Muscle layer of duodenum (tissue), 2 donors: ENCODE measurements around the gene DENND4C.
"Not testable (repeated sequence)": the region's sequence is repeated elsewhere in the genome, so short reads cannot be mapped to it uniquely, and the experiment has no call there.

Experiments used
- H3K27ac ChIP-seq: one replicate; pipeline ENCODE4 v1.7.0; 2013; ENCODE audit warnings: mild to moderate bottlenecking, low read length
- H3K27me3 ChIP-seq: one replicate; pipeline ENCODE4 v1.7.0; 2013; ENCODE audit warnings: low read depth, mild to moderate bottlenecking, control low read depth, low read length
- H3K36me3 ChIP-seq, 2 donors: one replicate each; pipeline ENCODE4 v1.7.0; 2013; ENCODE audit warnings: low read length in 2 of 2, control low read depth in 1 of 2, mild to moderate bottlenecking in 1 of 2; ENCODE audit not compliant: insufficient read depth in 2 of 2, control insufficient read depth in 1 of 2
- H3K4me1 ChIP-seq, 2 donors: one replicate each; pipeline ENCODE4 v1.7.0; 2013; ENCODE audit warnings: low read length in 2 of 2, mild to moderate bottlenecking in 2 of 2, control low read depth in 1 of 2, moderate library complexity in 1 of 2; ENCODE audit not compliant: insufficient read depth in 2 of 2, control insufficient read depth in 1 of 2
- H3K4me3 ChIP-seq, 2 donors: one replicate each; pipeline ENCODE4 v1.7.0; 2013; ENCODE audit warnings: low read length in 2 of 2, low read depth in 1 of 2, mild to moderate bottlenecking in 1 of 2
- H3K9me3 ChIP-seq, 2 donors: one replicate each; pipeline ENCODE4 v1.7.0; 2013; ENCODE audit warnings: low read length in 2 of 2, control low read depth in 1 of 2, mild to moderate bottlenecking in 1 of 2; ENCODE audit not compliant: control insufficient read depth in 1 of 2
- donor health status: healthy.

DENND4C gene

DNA sequence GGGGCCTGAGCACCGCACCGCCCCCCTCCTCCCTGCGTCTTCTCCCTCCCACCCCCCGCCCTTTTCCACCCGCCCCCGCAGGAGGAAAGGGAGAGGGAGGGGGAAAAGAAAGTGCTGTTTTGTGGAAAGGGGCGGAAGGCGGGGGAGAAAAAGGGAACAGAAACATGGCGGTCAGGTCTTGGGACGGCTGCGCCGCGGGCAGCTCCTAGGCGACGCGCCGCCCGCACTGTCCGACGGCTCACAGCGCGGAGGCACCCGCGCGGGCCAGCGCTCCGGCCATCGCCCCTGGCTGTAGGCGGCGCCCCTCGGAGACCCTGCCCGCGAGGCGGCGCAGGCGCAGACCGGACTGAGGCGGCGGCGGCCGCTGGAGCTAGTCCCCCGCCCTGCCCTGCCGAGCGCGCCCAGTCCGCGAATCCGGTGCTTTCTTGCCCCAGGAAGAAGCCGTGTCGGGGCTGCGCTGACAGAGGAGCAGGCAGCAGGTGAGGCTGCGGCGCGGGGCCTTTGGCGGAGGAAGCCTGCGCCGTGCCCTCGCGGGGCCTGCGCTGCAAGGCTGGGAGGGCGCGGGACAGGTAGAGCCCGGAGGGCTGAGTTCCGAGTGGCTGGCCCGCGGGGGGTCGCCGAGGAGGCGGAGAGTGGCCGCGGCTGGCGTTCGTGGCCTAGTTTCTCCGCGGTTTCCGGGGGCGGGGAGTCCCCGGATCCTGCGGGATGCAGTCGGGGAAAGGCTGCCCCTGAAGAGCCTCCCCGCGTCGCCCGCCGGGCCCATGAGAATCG lies at the start of gene DENND4C:
TSS of gene DENND4C (plus strand) at position 339 of the 771 bp plus-strand sequence. CDS start 45,482 bp downstream, outside the sequence.
- peaks cover 16 to 21% of the 10 kb centered on the region in 2 donors for H3K4me1 ChIP-seq
- H3K4me3 ChIP-seq, result peak within 1 kb of the TSS; percentile 97 to 98
- H3K27ac ChIP-seq, result peak within 1 kb of the TSS; percentile 96
- H3K27me3 ChIP-seq, result no peaks in the 10 kb centered on the region
- no peaks in the 10 kb centered on the region for H3K36me3 ChIP-seq
- no peaks in the 10 kb centered on the region for H3K9me3 ChIP-seq

DNA sequence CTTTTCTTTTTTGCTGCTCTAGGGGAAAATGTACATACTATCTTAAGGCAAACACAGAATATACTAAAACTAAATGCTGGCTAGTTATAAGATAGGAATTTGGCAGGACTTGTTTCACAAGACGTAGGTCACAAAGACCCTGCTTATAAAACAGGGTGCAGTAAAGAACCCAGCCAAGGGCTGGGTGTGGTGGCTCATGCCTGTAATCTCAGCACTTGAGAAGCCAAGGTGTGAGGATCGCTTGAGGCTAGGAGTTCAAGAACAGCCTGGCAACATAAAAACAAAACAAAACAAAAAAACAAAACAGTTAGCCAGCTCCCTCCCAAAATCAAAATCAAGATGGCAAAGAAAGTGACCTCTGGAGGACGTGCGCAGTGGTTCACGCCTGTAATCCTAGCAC lies 49.5 kb upstream of the DENND4C start:
- no peaks in the 10 kb centered on the region for H3K27me3 ChIP-seq
- no peak overlapping the region for H3K4me3 ChIP-seq
- H3K27ac ChIP-seq, result no peak overlapping the region
- no peaks in the 10 kb centered on the region for H3K9me3 ChIP-seq
- peaks cover 0 to 20% of the 10 kb centered on the region in 2 donors for H3K4me1 ChIP-seq
- H3K36me3 ChIP-seq, result no peaks in the 10 kb centered on the region

DNA sequence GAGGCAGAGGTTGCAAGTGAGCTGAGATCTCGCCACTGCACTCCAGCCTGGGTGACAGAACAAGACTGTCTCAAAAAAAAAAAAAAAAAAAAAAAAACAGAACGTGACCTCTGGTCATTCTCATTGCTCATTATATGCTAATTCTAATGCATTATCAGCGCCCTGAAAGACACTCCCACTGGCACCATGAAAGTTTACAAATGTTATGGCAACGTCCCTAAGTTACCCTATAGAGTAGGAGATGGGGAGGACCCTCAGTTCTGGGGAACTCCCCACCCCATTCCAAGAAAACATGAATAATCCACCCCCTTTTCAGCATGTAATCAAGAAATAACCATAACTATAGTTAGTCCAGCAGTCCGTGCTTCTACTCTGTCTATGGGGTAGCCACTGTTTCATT lies 48.9 kb upstream of the DENND4C start:
- H3K36me3 ChIP-seq, result no peaks in the 10 kb centered on the region
- no peaks in the 10 kb centered on the region for H3K27me3 ChIP-seq
- no peak overlapping the region for H3K27ac ChIP-seq
- peaks cover 0 to 20% of the 10 kb centered on the region in 2 donors for H3K4me1 ChIP-seq
- no peak overlapping the region for H3K4me3 ChIP-seq
- no peaks in the 10 kb centered on the region for H3K9me3 ChIP-seq

DNA sequence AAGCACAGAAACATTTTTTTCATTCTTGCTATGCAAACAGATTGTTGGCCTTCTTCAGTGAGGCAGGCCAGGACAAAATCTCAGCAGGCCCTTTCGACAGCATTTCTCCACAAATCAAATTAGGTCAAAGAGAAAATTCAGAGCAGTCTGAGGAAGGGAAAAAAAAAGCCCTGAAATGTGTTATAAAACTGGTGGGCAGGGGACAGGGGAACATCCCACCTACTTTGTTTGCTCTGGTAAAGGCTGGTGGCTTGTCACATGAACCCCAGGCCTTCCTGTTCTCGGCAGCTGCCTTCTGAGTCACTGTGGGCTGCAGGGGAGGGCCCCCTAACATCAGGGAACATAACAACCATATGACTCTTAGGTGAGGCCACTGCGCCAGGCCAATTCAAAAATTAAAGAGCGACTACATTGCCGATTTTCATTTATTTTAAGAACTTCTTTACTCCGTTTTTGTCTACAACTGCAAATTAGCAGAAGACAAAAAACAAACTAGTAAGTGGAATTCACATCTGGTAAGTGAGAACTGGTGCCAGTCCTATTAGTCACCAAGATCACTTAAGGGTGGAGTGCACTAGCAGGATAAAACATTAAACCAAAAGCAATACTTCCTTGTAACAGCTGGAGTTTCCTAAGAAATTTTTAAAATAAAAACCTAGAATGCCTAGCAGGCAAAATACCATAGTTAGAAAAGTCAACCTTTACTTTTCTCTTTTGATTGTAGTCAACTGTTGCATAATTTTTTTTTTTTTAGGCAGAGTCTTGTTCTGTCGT lies 46.2 kb upstream of the DENND4C start:
- H3K4me3 ChIP-seq, result no peak overlapping the region
- H3K4me1 ChIP-seq, result peaks cover 0 to 20% of the 10 kb centered on the region in 2 donors
- peak overlapping the region; percentile 82 for H3K27ac ChIP-seq
- H3K9me3 ChIP-seq, result no peaks in the 10 kb centered on the region
- H3K36me3 ChIP-seq, result no peaks in the 10 kb centered on the region
- no peaks in the 10 kb centered on the region for H3K27me3 ChIP-seq

DNA sequence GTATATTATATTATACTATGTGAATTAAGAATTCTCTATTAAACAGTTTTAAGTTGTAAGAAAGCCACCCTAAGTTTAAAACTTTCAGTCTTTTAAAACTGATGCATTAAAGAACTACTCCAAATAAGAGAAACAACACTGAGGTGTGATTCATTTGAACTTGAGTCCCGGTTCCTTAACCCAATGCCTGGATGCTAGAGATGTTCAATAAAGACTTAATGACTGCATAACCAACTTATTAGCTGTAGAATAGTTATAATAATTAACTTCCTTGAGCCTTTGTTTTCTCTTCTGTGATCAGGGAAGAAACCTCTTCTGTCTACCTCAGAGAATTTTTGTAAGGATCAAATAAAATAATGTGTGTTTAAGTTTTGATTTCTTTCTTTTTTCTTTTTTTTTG lies 45.3 kb upstream of the DENND4C start:
- Histone ChIP-seq H3K36me3 (no peaks in the 10 kb centered on the region), H3K27me3 (no peaks in the 10 kb centered on the region), H3K27ac (peak overlapping the region; percentile 82), H3K4me3 (no peak overlapping the region), H3K9me3 (no peaks in the 10 kb centered on the region), H3K4me1 (peaks cover 0 to 20% of the 10 kb centered on the region in 2 donors)

GRCh38 chr9:19186232-19186631 lies 44.3 kb upstream of the DENND4C start:
- Histone ChIP-seq H3K36me3 (no peaks in the 10 kb centered on the region), H3K4me3 (no peak overlapping the region), H3K27me3 (no peaks in the 10 kb centered on the region), H3K9me3 (no peaks in the 10 kb centered on the region), H3K4me1 (peaks cover 0 to 20% of the 10 kb centered on the region in 2 donors), H3K27ac (no peak overlapping the region)

- Histone ChIP-seq H3K9me3 (no peaks in the 10 kb centered on the region), H3K4me1 (peaks cover 0 to 14% of the 10 kb centered on the region in 2 donors), H3K4me3 (no peak overlapping the region), H3K27ac (no peak overlapping the region), H3K36me3 (no peaks in the 10 kb centered on the region), H3K27me3 (no peaks in the 10 kb centered on the region)
Observed at GRCh38 chr9:19188771-19189170, 41.7 kb upstream of the DENND4C start.

DNA sequence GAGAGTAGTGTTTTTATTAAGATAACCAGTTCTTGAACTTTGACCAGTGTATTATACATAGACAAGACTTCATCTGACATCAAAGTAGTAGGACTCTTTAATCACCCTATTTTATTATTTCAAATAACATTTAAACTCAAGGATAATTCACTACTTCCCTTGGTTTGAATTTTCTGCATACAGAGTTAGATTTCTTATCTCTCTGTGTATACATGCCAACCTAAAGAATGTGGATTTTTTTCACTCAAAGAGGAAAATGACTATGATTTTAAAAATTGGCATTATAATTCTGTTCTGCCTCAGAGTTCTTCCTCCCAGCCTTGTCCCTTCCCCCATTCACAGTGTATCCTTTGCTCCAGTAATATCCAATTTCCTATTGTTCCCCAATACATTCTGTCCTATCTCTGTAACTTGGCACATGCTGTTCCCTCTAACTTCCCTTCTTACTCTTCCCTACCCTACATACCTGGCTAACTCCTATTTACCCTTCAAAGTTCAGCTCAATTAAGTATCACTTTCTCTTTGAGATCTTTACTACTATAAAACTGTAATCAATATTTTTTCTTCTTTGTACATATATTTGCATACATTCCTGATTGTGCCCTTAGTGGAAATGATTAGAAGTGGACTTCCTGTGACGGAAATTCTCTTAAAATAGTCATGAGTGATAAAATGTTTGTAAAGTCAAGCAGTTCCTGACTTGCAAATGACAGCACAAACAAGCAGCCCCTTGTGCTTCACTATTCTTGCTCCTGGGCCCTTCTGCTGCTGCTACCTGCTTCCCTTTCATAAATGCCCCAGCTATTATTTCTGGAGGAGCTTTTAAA lies 38.1 kb upstream of the DENND4C start:
- no peaks in the 10 kb centered on the region for H3K36me3 ChIP-seq
- H3K27ac ChIP-seq, result no peak overlapping the region
- no peak overlapping the region for H3K4me3 ChIP-seq
- no peaks in the 10 kb centered on the region for H3K4me1 ChIP-seq
- no peaks in the 10 kb centered on the region for H3K9me3 ChIP-seq
- H3K27me3 ChIP-seq, result no peaks in the 10 kb centered on the region

DNA sequence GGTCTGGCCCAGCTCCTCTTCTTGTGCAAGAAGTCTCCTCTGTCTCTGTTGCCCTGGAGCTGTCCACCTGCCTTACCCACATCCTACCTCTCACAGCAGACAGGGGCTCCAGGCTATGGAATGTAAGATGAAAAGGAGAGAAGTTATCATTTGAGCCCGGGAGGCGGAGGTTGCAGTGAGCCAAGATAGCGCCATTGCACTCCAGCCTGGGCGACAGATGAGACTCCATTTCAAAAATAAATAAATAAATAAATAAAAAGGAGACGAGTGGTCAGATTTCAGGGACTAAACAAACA lies 37.5 kb upstream of the DENND4C start:
- Histone ChIP-seq H3K4me1 (no peaks in the 10 kb centered on the region), H3K36me3 (no peaks in the 10 kb centered on the region), H3K4me3 (no peak overlapping the region), H3K27ac (no peak overlapping the region), H3K27me3 (no peaks in the 10 kb centered on the region), H3K9me3 (no peaks in the 10 kb centered on the region)

DNA sequence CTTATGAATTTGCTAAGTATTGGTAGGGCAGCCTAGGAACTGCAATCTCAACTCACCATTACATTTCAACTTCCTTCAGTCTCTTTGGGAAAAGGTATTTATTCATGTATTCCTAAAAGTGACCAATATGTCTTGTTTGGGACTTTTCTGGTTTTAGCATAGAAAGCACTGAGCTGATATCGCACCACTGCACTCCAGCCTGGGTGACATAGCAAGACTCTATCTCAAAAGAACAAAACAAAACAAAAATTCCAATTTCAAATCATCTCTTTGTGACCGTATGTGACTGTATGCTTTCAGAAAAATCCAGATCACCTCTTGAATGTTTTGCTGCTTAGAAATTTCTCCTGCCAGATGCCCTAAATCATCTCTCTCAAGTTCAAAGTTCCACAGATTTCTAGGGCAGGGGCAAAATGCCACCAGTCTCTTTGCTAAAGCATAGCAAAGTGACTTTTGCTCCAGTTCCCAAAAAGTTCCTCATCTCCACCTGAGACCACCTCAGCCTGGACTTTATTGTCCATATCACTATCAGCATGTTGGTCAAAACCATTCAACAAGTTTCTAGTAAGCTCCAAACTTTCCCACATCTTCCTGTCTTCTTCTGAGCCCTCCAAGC lies 37.0 kb upstream of the DENND4C start:
- not testable (repeated sequence) for H3K27me3 ChIP-seq, H3K9me3 ChIP-seq, H3K4me3 ChIP-seq, H3K4me1 ChIP-seq, H3K27ac ChIP-seq, H3K36me3 ChIP-seq

DNA sequence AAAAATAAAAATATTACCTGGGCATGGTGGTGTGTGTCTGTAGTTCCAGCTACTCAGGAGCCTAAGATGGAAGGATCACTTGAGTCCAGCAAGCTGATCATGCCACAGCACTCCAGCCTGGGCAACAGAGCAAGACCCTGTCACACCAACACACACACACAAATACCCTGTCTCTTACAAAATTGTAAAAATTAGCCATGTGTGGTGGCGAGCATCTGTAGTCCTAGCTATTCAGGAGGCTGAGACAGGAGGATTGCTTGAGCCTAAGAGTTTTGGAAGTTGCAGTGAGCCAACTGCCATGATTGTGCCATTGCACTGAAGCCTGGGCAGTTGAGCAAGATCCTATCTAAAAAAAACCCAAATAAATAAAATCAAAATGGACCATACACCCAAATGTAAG lies 32.1 kb upstream of the DENND4C start:
- H3K27me3 ChIP-seq, result no peaks in the 10 kb centered on the region

More for the DNA sequence above, 32.1 kb upstream of the DENND4C start:
- H3K27ac ChIP-seq, result no peak overlapping the region
- H3K36me3 ChIP-seq, result no peaks in the 10 kb centered on the region
- peaks cover 0 to 4% of the 10 kb centered on the region in 2 donors for H3K4me1 ChIP-seq
- no peak overlapping the region for H3K4me3 ChIP-seq
- no peaks in the 10 kb centered on the region for H3K9me3 ChIP-seq
